CD1c-positive myeloid dendritic cell (primary cell): ENCODE results near the gene ANTKMT.

Source experiments
- DNase-seq: peaks from one replicate; pipeline ENCODE4 v3.0.0-alpha.2; 2016; ENCODE audit errors: extremely low spot score

ANTKMT gene

GRCh38 chr16:715477-716199, 5.3 kb upstream of the ANTKMT start:
- peak; percentile 19 for DNase-seq

DNA sequence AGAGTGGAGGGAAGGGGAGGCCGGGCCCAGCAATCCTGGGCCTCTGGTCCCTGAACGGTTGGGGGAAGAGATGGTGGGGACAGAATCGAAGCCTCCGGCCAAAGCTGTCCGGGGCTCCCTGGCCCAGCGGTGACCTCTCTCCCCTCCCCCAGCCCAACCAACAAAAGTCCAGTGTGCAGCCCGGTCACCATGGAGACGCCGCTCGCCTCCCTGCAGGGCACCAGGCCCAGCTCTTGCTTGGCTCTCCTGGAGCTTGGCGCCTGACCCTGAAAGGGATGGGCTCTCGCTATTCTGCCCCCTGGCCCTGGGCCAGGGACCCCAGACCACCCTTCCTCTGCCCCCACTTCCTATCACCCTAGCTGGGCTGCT, 4.8 kb upstream of the ANTKMT start:
- no peak for DNase-seq

DNA sequence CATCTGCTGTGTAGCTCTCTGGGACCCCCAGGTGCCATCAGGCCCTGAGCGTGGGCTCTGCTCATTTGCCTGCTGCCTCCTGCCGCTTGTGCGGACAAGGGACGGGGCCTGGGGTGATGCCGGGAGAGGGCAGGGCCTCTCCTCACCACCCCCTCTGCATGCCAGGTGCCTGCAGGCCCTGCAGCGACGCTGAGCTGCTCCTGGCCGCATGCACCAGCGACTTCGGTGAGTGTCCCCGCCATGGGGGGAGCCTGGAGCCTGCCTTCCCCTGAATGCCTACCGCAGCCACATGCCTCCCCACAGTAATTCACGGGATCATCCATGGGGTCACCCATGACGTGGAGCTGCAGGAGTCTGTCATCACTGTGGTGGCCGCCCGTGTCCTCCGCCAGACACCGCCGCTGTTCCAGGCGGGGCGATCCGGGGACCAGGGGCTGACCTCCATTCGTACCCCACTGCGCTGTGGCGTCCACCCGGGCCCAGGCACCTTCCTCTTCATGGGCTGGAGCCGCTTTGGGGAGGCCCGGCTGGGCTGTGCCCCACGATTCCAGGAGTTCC, 4.1 kb upstream of the ANTKMT start:
- no peak for DNase-seq

DNA sequence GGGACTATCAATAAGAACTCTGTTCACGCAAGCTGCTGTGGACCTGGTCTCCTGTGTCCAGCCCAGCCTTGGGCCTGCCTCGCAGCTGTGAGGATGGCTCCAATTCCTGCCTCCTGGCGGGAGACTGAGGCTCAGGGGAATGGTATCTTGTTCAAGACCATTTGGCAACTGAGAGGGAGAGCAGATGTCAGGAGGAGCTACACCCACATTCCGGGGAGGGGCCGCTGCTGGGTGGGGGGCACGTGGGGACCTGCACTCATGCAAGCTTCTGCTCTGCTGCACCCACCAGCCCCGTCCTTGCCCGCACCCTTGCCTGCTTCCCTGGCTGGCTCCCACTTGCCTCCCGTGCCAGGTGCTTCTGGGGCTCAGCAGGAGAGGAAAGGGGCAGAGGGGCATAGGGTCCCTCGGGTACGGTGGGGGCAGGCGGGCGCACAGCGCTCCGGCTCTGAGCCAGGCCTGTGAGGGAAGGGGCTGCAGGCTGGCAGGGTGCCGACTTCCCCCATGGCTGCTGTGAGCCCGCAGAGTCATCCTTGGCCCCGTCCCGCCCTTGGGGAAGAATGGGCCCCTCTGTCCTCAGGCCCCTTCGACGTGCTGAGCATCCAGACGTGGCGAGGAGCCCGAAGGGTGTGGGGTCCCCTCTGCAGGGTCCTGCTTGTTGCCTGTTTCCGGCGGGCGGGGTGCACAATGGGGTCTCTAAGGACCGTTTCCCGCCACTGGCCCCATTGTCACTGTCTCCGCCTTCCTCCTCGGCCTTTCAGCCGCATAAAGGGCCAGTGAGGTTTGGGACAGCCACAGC, 3.3 kb upstream of the ANTKMT start:
- DNase-seq = no peak

DNA sequence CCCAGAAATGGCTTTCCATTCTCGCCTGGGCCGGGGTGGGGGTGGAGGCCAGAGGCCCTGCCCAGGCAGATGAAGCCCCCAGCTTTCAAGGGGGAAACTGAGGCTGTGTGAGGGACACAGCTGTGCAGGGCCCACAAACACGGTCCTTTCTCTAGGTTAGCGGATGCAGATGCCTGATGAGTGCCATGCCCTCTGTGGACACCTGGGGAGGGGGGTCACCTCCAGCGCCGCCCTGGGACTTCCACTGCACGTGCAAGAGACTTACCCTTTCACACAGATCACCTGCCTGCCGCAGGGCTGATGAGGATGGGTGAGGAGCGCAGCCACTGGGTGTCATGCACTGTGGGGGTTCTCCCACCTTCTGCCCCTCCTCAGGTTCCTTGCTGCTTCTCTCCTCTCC, 2.6 kb upstream of the ANTKMT start:
- no peak for DNase-seq

GRCh38 chr16:718922-719321, 2.0 kb upstream of the ANTKMT start:
- DNase-seq = no peak

GRCh38 chr16:719815-720446, 1.0 kb upstream of the ANTKMT start:
- no peak for DNase-seq

DNA sequence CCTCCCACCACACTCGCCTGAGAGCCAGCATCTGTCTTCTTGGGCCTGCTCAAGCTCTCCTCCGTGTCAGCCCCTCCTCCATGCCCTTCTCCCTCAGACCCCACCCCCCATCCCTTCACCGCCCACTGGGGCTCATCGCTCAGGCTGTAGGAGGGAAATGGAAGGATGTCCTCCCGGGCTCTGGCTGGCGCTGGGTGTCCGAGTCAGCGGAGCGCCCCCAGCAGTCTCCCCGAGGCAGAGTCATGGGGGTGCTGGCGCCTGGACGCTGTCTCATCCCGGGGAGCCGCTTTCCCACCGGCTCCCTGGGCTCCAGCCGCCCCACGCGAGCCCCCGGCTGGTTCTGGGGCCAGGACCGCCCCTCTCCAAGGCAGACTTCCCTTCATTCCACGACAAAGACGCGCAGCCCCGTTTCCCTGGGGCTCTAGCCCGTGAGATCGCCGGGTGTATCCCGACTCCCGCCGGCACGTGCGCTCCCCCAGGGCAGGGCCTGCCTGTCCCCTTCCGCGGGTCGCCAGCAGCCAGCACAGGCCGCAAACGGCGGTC, 428 bp upstream of the ANTKMT start:
- peak; percentile 45 for DNase-seq

DNA sequence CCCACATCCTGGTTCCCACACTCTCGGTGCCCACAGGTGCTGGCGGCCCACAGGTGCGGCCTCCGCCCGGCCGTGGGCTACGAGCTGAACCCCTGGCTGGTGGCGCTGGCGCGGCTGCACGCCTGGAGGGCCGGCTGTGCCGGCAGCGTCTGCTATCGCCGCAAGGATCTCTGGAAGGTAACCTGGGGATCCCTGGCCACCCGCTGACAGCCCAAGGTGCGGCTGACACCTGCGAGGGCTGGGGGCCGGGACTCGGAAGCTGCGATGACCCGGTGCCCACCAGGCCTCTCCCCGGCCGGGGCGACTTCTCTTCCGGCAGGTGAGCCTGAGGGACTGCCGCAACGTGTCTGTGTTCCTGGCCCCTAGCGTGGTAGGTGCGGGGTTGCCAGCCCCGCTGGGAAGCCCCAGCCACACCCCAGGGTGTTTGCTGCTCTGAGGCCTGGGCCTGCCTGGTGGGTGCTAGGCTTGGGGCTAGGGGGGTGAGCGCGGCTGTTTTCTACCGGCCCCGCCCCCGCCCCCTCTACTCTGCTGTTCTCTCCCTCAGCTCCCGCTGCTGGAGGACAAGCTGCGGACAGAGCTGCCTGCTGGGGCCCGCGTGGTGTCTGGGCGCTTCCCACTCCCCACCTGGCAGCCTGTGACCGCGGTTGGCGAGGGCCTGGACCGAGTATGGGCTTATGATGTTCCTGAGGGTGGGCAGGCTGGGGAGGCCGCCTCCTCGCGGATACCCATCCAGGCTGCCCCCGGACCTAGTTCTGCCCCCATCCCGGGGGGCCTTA, 1.0 kb downstream of the ANTKMT start:
- no peak for DNase-seq

GRCh38 chr16:722835-723633, 2.1 kb downstream of the ANTKMT start:
- DNase-seq = no peak

- DNase-seq = no peak
These were observed 2.7 kb downstream of the ANTKMT start for GRCh38 chr16:723695-724094.

GRCh38 chr16:724188-725040, 3.5 kb downstream of the ANTKMT start:
- no peak for DNase-seq

DNA sequence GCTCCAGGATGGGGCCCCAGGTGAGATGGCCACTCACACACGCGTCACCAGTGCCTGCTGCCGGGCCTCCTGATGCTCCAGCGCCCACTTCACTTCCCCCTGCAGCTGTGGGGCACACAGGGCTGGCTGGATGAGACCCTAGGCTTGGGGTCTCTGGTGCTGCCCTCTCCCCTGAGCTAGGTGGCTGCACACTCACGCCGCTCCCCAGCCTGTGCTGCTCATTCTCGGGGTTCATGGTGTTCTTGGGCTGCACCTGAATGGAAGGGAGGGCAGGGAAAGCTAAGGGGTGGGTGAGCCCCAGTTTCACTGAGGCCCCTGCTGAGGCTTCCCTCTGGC, 4.1 kb downstream of the ANTKMT start:
- DNase-seq = no peak

DNA sequence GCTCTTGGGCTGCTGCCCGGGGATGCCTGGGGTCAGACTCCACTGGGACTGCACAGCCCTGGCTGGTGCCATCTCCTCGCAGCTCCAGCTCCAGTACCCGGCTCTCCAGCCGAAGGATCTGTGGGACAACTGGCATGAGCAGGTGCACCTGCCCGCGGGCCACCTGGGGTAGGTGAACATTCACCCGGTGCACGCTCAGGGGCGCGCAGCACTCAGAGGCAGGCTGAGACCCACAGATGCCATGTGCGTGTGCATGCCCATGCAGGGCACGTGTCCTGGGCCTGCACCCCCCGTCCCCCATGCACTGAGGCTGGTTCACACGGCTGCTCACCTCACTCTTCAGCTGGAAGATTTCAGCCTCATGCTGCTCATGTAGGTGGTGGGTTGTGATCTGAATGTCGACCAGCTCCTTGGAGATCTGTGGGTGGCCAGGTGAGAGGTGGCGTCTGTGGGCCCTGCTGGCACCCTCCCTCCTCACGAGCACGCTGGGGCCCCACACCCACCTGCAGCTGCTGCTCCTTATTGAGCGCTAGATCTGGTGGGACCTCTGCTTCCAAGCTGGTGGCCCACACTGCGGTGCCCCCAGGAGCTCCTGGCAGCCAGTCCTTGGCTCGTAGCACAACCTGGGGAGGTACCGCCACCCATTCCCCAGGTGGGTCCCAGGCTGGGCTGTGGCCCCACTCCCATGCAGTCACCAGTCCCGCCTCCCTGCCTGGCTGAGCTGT, 4.7 kb downstream of the ANTKMT start:
- no peak for DNase-seq

- DNase-seq = no peak
These were observed 5.2 kb downstream of the ANTKMT start for GRCh38 chr16:726188-726437.

DNA sequence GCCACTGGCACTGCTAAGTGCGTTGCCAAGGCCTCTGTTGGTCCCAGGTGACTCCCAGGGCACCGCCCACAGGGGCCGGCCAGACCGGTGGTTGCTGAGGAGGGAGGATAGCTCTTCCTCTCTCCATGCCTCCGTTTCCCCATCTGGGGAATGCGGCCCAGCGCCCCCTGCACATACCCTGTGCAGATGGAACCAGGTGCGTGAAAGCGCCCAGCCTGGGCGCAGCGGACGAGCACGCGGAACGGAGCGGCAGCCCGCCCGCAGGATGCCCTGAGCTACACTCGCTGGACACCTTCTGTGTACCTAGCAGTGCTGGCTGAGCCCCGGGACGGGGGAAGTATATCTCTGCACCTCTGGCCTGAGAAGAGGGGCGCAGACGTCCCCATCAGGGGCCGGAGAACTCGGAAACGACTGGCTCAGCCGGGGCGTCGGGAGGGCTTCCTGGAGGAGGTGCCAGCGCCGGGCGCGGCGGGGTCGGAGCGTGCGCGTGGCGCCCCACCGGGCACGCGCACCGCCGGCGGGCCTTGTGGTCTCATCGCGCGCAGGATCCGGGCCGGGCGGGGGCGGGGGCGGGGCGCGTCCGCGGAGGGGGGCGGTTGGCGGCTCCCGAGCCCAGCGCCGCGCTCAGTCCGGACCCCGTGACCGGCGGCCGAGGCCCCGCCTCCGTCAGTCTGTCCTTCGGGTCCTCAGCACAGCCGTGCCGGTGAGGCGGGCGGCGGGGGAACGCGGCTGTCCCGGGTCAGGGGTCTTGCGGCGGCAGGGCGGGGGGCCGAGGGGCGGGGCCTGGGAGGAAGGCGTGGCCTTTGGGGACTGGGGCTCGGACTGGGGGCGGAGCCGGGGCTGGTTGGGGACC, 5.7 kb downstream of the ANTKMT start, which contains the start of the genes CCDC78 and HAGHL:
TSS of gene CCDC78 (minus strand) at position 6 of the 853 bp plus-strand sequence. CDS start 76 bp downstream, outside the sequence.
TSS of gene HAGHL (plus strand) at position 669 of the 853 bp plus-strand sequence. CDS start 404 bp downstream, outside the sequence.
- DNase-seq = peak; percentile 62

DNA sequence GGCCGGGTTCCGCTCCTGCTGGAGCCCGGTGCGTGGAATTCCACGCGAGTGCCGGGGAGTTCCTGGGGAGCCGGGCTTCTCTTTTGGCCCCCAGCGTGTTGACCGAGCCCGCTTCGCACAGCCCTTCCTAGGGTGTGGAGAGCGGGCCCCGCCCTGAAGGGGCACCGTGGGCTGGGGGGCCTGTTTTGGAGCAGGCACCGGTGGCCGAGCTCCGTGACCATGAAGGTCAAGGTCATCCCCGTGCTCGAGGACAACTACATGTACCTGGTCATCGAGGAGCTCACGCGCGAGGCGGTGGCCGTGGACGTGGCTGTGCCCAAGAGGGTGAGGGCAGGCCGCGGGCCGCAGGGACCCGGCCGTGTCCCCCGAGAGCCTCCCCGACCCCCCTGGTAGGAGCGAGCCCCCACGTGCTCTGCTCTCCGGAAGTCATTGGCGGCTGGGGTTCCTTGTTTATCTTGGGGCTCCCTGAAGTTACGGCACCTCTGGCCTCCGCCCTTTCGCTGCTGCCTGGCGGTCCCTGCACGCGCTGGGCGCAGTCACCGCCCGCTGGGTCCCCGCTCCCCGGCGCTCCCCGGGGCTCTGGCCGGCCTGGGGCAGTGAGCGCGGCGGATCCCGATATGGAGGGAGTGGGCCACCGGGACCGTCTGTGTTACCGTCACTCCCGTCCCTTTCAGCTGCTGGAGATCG, 6.5 kb downstream of the ANTKMT start:
- peak; percentile 58 for DNase-seq
